Calu3 (cell line): ENCODE data around the gene CHPT1. TPM values are rescaled to one million over a fixed set of nuclear protein-coding genes. Genes with fewer than 3 reads are reported as not detected.

Source experiments
- BruUV-seq: library from RNA; stranded (reverse); fragments of 400-500 nt; replicated peaks from 2 replicates; lab custom pipeline; 2021; lab: Mats Ljungman, UMichigan
- CTCF ChIA-PET: fragments of 300-600 bp; sonication (Branson Sonifier 250); formaldehyde crosslinking; loops from one replicate; lab custom pipeline; 2022; ENCODE audit warnings: antibody characterized with exemption; lab: Charles Lee
- DNase-seq: peaks from one replicate; pipeline ENCODE4 v3.0.0; 2022
- H3K27ac Mint-ChIP-seq: one replicate; pipeline ENCODE4 v1.8.0; 2022; ENCODE audit warnings: mixed read lengths; ENCODE audit not compliant: unreplicated experiment
- H3K27me3 Mint-ChIP-seq: one replicate; pipeline ENCODE4 v1.8.0; 2022; ENCODE audit warnings: mixed read lengths; ENCODE audit not compliant: unreplicated experiment
- H3K36me3 Mint-ChIP-seq: one replicate; pipeline ENCODE4 v1.8.0; 2022; ENCODE audit warnings: mild to moderate bottlenecking, moderate library complexity, mixed read lengths; ENCODE audit not compliant: insufficient read depth, unreplicated experiment
- H3K4me1 Mint-ChIP-seq: one replicate; pipeline ENCODE4 v1.8.0; 2022; ENCODE audit warnings: mild to moderate bottlenecking, low read depth, mixed read lengths; ENCODE audit not compliant: unreplicated experiment
- H3K4me3 Mint-ChIP-seq: one replicate; pipeline ENCODE4 v1.8.0; 2022; ENCODE audit warnings: mild to moderate bottlenecking, low read depth, moderate library complexity, mixed read lengths; ENCODE audit not compliant: unreplicated experiment
- H3K9me3 Mint-ChIP-seq: one replicate; pipeline ENCODE4 v1.8.0; 2022; ENCODE audit warnings: low read depth, mixed read lengths; ENCODE audit not compliant: unreplicated experiment
- CTCF ChIP-seq: fragments of 200-600 bp; IDR thresholded peaks from one replicate; pipeline ENCODE4 v1.8.0; 2022; ENCODE audit warnings: antibody characterized with exemption; ENCODE audit not compliant: unreplicated experiment
- intact Hi-C: fragments of 100-400 bp; cut with micrococcal nuclease; formaldehyde crosslinking; loops from one replicate; pipeline ENCODE4 v1.10.0; 2022; ENCODE audit not compliant: unreplicated experiment
- total RNA-seq: library from RNA; stranded (reverse); gene quantifications from 2 replicates; pipeline ENCODE4 v1.2.3, GENCODE V29; 2022

Gene CHPT1
- total RNA-seq, 1 experiment from 2014 or later = 49.2 TPM

- intact Hi-C loops = no loop called here
- no peak for TF ChIP-seq CTCF
- no peak for DNase-seq
- no peak overlapping the region for H3K27ac Mint-ChIP-seq
- no peaks in the 10 kb centered on the region for H3K27me3 Mint-ChIP-seq
- H3K9me3 Mint-ChIP-seq = no peaks in the 10 kb centered on the region
- CTCF ChIA-PET = no interaction called here
- no TSS peak for BruUV-seq
- peaks cover 11% of the 10 kb centered on the region for H3K36me3 Mint-ChIP-seq
- peaks cover 7% of the 10 kb centered on the region for H3K4me1 Mint-ChIP-seq
- no peak overlapping the region for H3K4me3 Mint-ChIP-seq
These were observed 40.0 kb downstream of the CHPT1 start for GRCh38 chr12:101737476-101737875.

GRCh38 chr12:101738920-101739665 is 41.7 kb downstream of the CHPT1 start, which contains the start of gene SYCP3:
Gene SYCP3, minus strand, starts transcription at chr12:101739462. Its CDS starts 1,527 bp downstream, at chr12:101737935.
- TF ChIP-seq CTCF = no peak
- Mint-ChIP-seq H3K4me3 (no peak within 1 kb of the TSS), H3K9me3 (no peaks in the 10 kb centered on the region), H3K27ac (no peak within 1 kb of the TSS), H3K4me1 (no peaks in the 10 kb centered on the region), H3K36me3 (peaks cover 3% of the 10 kb centered on the region), H3K27me3 (no peaks in the 10 kb centered on the region)
- BruUV-seq = no TSS peak
- no peak for DNase-seq
- CTCF ChIA-PET = no interaction called here
- intact Hi-C loops = no loop called here

GRCh38 chr12:101740566-101740965 is 43.1 kb downstream of the CHPT1 start:
- Mint-ChIP-seq H3K4me3 (no peak overlapping the region), H3K4me1 (no peaks in the 10 kb centered on the region), H3K9me3 (no peaks in the 10 kb centered on the region), H3K27ac (no peak overlapping the region), H3K27me3 (no peaks in the 10 kb centered on the region), H3K36me3 (peaks cover 12% of the 10 kb centered on the region)
- BruUV-seq = no TSS peak
- intact Hi-C loops = no loop called here
- CTCF ChIA-PET = interaction anchor here (0.6 kb wide), 1 partner anchor 21 kb away, joined by 6 read pairs; no protein-coding TSS in a partner anchor
- DNase-seq = no peak
- TF ChIP-seq CTCF = no peak

- H3K9me3 Mint-ChIP-seq = no peaks in the 10 kb centered on the region
- no TSS peak for BruUV-seq
- no peaks in the 10 kb centered on the region for H3K4me1 Mint-ChIP-seq
- no peak for DNase-seq
- H3K36me3 Mint-ChIP-seq = peaks cover 12% of the 10 kb centered on the region
- no peak overlapping the region for H3K4me3 Mint-ChIP-seq
- H3K27ac Mint-ChIP-seq = no peak overlapping the region
- TF ChIP-seq CTCF = no peak
- intact Hi-C loops = no loop called here
- CTCF ChIA-PET = no interaction called here
- H3K27me3 Mint-ChIP-seq = no peaks in the 10 kb centered on the region
These were observed 43.5 kb downstream of the CHPT1 start for GRCh38 chr12:101740980-101741379.
